H1 (cell line): ENCODE measurements around the gene CCT6A. TPM values are rescaled to one million over a fixed set of nuclear protein-coding genes. Genes with fewer than 3 reads are reported as not detected.

Experiments used
- ASH2L ChIP-seq: fragments of 200-600, 300-600 bp; sonication (generic); IDR thresholded peaks from one replicate; pipeline ENCODE4 v1.7.1; 2017; ENCODE audit warnings: low read length
- CHD1 ChIP-seq: IDR thresholded peaks from 2 replicates; pipeline ENCODE4 v1.6.1; 2012; ENCODE audit warnings: low read depth, low read length, improper control_type of control experiment
- HDAC6 ChIP-seq: IDR thresholded peaks from one replicate; pipeline ENCODE4 v1.7.1; 2012; ENCODE audit warnings: low read depth, mild to moderate bottlenecking, inconsistent platforms, low read length, moderate library complexity
- NRF1 ChIP-seq: IDR thresholded peaks from 2 replicates; pipeline ENCODE4 v1.6.1; 2011; ENCODE audit warnings: mild to moderate bottlenecking, low read depth, low read length, improper control_type of control experiment
- SUZ12 ChIP-seq: fragments of 200-600 bp; sonication (generic); IDR thresholded peaks from 2 replicates; pipeline ENCODE4 v1.6.1; 2012; ENCODE audit warnings: mild to moderate bottlenecking, inconsistent platforms, low read length, moderate library complexity, mixed read lengths
- TBP ChIP-seq: IDR thresholded peaks from 2 replicates; pipeline ENCODE4 v1.6.1; 2011; ENCODE audit warnings: low read depth, low read length, improper control_type of control experiment
- polyA plus RNA-seq, 7 experiments: library from polyadenylated mRNA; depleted of rRNA in 3 of 7; stranded (reverse) in 5 of 7; unstranded in 2 of 7; fragments of >200 nt in 5 of 7; fragments of 200-250 nt in 2 of 7; gene quantifications; 1 replicate in 5 of 7; 2 replicates in 1 of 7; 4 replicates in 1 of 7; pipeline versions ENCODE4 v1.2.1 to v1.2.3, GENCODE V29; 2011 to 2013; ENCODE audit warnings: missing spikeins in 2 of 7, mixed read lengths in 2 of 7
- total RNA-seq: library from RNA; stranded (reverse); fragmentation: NEBNext Ultra II Directional; extraction: Animal tissue kit (Norgen Biotek cat#: 25700); gene quantifications from 2 replicates; pipeline ENCODE4 v1.2.1, GENCODE V29; 2021
- TF ChIP-seq, protein P1 (sequence below): fragments of 300-600 bp; sonication (generic); IDR thresholded peaks from 2 replicates; pipeline ENCODE4 v1.7.1; 2012; ENCODE audit warnings: low read length, moderate library complexity, mild to moderate bottlenecking, inconsistent platforms; ENCODE audit not compliant: insufficient replicate concordance
- TF ChIP-seq, protein P2 (sequence below): IDR thresholded peaks from 2 replicates; pipeline ENCODE4 v1.6.1; 2011; ENCODE audit warnings: low read length, improper control_type of control experiment

CCT6A gene
- total and polyA plus RNA-seq, 2 of the 8 experiments (the other 6 are each of a cell fraction or from before 2014, with no cell fraction given): 201 to 272 TPM

DNA sequence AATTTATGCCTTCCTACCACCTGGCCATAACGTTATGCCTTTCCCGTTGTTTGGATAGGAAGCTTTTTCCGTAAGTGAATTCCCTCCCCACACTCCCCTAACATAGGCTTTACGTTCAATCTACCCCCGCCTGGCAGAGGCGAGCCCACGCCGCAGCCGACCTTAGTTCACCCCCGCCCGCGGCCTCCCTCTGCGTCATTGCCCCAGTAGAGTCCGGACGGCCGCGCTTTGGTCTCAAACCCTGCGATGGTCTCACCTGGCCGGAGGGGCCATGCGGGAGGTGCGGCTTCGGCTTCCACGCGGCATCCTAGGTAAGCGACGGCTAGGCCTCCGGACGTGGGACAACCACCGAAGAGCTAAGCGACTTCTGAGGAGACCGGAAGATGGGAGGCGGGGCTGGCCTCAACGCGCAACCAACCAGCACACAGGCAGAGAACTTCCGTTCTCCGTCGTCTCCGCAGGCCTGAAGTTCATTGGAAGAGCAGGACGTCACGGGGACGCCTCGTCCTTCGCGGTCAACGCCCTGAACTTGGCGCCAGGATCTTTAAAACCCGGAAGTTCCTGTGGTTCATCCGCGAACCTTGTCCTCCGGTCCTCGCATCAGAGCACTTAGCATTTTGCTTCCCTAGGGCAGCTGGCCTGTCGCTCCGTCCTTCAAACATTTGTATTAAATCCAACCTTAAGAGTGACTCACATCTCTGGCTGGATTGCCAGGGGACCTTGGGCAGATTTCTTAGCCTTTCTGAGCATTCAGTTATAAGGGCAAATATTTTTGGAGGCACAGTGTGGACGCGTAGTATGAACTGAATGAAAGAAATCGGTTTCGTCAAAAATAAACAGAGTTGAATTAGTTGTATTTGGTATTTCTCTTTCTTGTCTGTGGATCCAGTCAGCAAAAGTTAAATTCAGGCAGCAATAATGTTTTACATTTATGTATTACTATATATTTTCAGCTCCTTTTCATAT is 54.8 kb downstream of the CCT6A start, which contains the start of gene CHCHD2 (continued):
- TF ChIP-seq SUZ12 (no peak), CHD1 (no peak), ASH2L (no peak), NRF1 (no peak), HDAC6 (no peak), TBP (peak; percentile 62; the same call in 1 of the 2 replicates)
- TF ChIP-seq, protein P1, sequence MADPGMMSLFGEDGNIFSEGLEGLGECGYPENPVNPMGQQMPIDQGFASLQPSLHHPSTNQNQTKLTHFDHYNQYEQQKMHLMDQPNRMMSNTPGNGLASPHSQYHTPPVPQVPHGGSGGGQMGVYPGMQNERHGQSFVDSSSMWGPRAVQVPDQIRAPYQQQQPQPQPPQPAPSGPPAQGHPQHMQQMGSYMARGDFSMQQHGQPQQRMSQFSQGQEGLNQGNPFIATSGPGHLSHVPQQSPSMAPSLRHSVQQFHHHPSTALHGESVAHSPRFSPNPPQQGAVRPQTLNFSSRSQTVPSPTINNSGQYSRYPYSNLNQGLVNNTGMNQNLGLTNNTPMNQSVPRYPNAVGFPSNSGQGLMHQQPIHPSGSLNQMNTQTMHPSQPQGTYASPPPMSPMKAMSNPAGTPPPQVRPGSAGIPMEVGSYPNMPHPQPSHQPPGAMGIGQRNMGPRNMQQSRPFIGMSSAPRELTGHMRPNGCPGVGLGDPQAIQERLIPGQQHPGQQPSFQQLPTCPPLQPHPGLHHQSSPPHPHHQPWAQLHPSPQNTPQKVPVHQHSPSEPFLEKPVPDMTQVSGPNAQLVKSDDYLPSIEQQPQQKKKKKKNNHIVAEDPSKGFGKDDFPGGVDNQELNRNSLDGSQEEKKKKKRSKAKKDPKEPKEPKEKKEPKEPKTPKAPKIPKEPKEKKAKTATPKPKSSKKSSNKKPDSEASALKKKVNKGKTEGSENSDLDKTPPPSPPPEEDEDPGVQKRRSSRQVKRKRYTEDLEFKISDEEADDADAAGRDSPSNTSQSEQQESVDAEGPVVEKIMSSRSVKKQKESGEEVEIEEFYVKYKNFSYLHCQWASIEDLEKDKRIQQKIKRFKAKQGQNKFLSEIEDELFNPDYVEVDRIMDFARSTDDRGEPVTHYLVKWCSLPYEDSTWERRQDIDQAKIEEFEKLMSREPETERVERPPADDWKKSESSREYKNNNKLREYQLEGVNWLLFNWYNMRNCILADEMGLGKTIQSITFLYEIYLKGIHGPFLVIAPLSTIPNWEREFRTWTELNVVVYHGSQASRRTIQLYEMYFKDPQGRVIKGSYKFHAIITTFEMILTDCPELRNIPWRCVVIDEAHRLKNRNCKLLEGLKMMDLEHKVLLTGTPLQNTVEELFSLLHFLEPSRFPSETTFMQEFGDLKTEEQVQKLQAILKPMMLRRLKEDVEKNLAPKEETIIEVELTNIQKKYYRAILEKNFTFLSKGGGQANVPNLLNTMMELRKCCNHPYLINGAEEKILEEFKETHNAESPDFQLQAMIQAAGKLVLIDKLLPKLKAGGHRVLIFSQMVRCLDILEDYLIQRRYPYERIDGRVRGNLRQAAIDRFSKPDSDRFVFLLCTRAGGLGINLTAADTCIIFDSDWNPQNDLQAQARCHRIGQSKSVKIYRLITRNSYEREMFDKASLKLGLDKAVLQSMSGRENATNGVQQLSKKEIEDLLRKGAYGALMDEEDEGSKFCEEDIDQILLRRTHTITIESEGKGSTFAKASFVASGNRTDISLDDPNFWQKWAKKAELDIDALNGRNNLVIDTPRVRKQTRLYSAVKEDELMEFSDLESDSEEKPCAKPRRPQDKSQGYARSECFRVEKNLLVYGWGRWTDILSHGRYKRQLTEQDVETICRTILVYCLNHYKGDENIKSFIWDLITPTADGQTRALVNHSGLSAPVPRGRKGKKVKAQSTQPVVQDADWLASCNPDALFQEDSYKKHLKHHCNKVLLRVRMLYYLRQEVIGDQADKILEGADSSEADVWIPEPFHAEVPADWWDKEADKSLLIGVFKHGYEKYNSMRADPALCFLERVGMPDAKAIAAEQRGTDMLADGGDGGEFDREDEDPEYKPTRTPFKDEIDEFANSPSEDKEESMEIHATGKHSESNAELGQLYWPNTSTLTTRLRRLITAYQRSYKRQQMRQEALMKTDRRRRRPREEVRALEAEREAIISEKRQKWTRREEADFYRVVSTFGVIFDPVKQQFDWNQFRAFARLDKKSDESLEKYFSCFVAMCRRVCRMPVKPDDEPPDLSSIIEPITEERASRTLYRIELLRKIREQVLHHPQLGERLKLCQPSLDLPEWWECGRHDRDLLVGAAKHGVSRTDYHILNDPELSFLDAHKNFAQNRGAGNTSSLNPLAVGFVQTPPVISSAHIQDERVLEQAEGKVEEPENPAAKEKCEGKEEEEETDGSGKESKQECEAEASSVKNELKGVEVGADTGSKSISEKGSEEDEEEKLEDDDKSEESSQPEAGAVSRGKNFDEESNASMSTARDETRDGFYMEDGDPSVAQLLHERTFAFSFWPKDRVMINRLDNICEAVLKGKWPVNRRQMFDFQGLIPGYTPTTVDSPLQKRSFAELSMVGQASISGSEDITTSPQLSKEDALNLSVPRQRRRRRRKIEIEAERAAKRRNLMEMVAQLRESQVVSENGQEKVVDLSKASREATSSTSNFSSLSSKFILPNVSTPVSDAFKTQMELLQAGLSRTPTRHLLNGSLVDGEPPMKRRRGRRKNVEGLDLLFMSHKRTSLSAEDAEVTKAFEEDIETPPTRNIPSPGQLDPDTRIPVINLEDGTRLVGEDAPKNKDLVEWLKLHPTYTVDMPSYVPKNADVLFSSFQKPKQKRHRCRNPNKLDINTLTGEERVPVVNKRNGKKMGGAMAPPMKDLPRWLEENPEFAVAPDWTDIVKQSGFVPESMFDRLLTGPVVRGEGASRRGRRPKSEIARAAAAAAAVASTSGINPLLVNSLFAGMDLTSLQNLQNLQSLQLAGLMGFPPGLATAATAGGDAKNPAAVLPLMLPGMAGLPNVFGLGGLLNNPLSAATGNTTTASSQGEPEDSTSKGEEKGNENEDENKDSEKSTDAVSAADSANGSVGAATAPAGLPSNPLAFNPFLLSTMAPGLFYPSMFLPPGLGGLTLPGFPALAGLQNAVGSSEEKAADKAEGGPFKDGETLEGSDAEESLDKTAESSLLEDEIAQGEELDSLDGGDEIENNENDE: no peak
- TF ChIP-seq, protein P2, sequence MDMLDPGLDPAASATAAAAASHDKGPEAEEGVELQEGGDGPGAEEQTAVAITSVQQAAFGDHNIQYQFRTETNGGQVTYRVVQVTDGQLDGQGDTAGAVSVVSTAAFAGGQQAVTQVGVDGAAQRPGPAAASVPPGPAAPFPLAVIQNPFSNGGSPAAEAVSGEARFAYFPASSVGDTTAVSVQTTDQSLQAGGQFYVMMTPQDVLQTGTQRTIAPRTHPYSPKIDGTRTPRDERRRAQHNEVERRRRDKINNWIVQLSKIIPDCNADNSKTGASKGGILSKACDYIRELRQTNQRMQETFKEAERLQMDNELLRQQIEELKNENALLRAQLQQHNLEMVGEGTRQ: 0 out of 2 replicates have a peak, but pooled peaks have one; percentile 15
